GM21619 (cell line): Measurements from ENCODE around the gene NCAM2.

Experiments used
- ATAC-seq: cut with Tn5 transposase; IDR thresholded peaks from one replicate; pipeline ENCODE4 v1.9.1; 2021; ENCODE audit not compliant: unreplicated experiment

NCAM2 gene

DNA sequence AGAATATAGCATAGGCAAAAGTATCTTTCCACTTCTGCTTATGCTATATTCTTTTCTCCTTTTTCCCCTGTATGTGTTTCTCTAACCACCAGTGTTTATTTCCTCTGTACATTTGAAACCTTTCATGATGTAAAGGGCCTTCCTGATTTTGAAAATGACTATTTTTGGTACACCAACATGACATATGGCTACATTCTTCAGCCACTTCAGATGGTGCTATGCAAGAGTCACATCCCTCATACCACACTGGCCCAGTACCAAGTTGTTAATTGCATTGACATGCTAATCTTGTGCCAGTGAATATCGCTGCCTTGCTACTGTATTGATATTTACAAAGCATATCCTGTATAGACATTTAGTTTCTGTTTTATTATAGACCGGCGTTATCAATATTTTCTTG lies 408.7 kb downstream of the NCAM2 start:
- ATAC-seq, result no peak

DNA sequence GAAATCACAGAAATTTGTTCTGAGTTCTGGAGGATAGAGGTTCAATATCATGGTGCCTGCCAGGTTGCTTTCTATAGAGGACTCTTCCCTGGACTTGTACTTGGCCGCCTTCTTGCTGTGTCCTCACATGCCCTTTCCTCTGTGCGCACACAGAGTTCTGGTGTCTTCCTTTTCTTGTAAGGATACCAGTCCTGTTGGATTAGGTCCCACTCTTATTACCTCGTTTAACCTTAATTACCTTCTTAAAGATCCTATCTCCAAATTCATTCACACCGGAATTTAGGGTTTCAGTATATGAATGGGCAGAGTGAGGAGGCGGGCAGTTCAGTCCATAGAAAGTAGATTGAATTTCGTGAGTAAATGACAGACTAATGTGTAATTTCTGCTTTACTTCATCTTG lies 413.9 kb downstream of the NCAM2 start:
- ATAC-seq, result no peak

DNA sequence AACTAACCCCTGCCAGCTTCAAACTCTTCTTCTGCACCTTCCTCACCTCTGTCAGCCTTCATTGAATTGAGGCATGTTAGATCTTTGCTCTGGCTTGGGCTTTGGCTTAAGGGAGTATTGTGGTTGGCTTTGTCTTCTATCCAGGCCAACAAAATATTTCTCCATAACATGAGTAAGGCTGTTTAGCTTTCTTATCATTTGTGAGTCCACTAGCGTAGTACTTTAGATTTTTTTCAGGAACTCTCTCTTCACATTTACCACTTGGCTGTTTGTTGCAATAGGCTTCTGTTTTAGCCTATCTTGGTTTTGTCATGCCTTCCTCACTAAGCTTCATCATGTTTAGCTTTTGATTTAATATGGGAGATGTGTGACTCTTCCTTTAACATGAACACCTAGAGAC lies 417.5 kb downstream of the NCAM2 start:
- no peak for ATAC-seq

DNA sequence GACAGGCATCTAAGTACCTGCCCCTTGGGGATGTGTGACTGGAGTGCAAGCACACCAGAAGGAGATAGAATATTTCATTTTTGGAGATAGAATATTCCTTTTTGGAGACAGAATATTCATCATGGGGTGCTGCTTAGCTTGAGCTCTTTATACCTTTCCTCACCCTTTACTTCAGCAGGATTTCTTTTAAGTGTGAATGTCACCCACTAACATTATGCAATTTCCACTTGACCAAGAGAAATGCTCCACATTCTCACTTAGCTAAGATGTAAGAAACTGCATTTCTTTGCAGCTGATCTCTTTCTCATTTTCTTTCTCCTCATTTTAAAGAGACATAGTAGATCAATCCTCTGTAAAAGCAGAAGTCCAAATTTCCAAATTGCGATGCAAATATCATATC lies 436.7 kb downstream of the NCAM2 start:
- no peak for ATAC-seq

DNA sequence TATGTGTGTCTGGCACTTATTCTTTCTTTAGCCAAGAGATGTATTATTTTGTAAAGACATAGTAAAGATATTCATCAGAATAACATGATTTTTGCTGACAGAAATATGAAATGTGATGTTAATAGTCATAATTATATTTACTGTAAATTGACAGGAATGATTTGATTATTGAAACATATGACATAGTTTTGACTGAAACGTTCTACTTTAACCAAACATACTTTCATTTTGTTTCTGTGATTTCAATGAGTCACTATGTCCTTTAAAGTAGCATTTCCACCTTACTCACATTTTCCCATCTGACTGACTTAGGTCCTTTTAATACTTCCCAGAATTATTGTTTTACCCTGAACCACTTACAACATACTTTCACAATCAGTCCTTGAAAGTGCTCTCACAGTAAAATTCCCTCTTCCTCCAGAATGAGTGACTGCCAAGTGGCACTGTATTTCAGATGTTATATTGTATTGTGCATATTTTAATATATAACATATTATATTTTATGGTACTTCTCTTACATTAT lies 437.9 kb downstream of the NCAM2 start:
- no peak for ATAC-seq

DNA sequence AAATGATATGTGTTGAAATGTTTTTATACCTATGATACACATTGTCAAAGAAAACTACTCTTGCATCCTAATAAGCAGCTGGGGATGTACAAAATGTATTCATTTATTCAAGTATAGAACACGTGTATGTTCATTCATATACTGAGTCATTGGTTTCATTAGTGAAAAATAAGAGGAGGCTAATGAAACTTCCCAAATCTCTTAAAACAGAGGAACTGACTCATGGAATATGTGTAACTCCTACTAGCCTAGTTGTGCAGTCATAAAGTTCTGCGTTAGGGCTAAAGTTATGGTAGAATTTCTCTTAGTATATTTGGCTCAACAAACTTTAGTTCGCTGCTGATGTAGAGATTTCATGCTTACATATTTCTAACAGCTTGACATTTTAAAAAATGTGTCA lies 441.6 kb downstream of the NCAM2 start:
- ATAC-seq, result no peak

DNA sequence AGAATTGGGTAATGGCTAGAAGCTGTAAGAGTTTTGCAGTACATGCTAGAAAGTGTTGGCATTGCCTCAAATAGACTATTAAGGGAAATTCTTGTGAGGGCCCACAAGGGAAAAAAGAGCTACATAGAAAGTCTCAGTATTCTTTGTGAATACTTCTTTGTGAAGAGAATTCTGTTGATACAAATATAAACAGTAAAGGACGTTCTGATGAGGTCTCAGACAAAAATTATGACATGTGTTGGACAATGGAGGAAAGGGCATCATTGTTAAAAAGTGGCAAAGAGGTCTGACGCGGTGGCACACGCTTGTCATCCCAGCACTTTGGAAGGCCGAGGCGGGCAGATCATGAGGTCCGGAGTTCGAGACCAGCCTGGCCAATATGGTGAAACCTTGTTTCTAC lies 458.9 kb downstream of the NCAM2 start:
- no peak for ATAC-seq

DNA sequence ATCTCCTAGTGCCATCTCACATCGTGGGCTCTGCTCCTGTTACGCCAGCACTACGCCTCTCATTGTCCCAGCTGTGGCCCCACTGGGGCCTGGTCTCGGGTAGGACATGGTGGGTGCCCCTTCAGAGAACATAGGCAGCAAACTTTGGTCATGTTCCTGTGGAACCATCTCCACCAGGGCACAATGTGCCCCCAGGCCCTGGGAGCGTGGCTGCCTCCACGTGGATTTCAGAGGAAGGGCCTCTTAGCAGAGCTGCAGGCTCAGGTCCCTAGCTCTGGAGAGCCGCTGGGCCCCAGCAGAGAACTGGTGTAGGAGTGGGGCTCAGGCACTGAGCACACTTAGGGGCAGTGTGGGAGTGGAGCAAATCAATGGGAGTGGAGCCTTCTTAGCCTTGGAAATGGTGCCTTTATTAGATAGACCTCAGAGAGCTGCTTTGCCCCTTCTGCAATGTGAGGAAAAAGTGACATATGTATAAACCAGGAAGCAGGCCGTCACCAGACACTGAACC lies 460.0 kb downstream of the NCAM2 start:
- no peak for ATAC-seq

DNA sequence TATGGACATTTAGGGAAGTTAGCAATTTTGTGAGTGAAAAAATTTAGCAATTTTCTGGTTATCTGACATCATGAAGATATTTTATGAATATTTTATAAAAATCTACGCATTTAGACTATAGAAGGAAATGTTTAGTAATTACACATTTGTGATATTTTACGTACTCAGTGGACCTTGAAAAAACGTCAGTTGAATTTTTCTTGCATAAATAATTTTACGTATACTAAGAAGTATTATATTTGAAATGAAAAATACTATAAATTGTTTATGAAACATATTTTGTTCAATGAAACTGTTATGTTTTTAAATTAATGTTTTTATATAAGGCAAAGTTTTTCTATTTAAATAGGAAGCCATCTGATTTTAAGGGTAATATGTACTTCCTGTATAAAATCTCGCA lies 462.8 kb downstream of the NCAM2 start:
- ATAC-seq, result no peak

DNA sequence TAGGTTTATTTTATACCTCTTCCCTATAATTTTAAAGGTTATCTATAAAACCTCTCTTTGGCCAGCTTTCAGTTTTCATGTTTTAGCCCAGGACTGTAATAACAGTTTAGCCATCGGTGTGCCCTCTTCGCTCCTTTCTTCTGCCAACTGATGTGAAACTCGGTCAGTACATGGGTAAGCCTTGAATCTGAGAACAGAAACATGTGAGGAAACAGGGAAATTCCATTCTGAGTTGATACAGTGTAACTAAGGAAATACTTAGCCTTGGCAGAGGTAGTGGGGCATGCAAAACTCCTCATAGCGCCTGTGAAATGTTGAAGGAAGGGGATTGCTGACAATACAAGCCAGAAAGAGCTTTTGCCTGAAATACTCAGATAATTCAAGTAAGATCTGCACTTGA lies 465.2 kb downstream of the NCAM2 start:
- no peak for ATAC-seq

DNA sequence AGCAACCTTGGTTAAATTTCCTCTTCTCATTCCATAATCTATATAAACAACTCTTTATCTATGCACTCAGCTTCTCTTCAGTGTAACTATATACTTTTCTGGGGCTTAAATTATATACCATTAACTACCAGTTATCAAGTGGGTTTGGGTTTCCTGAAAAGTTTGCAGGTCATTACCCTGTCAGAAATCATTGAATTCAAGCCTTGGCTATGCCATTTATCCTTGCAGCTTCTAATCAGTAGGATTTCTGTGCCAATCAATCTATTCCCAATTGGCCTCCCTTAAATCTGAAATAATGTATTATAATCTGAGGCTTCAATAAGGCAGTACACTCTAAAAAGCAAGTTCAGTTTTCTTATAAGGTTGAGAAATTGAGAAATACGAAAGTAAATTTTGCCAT lies 466.5 kb downstream of the NCAM2 start:
- ATAC-seq, result no peak

DNA sequence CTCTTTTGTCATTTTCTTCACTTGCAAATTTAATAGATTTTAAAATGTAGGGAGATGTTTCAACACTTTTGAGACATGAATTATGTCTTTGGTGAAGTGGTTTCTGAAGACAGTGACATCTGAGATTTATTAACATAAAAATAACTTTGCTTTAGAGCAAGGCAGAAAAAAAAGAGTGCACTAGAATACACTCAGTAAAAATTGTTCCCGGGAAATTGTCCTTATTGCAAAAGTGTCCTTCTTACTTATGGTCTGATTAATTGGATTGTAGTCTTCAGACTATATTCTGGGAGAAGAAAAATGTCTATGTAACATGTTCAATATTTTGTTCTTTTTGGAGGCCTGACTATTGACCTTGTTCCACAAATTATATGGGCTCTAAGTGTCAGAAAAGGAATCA lies 468.5 kb downstream of the NCAM2 start:
- ATAC-seq, result no peak

DNA sequence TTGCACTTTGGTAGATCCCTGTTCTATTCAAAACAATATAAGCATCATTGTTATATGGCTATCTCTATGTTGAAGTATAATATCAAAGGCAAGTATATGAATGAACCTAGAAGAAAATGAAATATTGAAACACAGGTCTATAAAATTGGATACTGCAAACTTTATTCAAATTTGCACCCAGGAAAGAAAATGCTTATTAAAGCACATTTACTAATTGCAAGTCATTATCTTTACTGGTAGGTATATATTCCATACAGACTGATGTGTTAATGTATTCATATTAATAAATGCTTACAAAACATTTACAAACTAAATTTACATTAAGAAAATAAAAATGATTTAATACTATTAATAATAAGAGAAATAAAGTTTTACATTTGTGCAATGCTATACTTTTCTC lies 469.8 kb downstream of the NCAM2 start:
- ATAC-seq, result no peak

DNA sequence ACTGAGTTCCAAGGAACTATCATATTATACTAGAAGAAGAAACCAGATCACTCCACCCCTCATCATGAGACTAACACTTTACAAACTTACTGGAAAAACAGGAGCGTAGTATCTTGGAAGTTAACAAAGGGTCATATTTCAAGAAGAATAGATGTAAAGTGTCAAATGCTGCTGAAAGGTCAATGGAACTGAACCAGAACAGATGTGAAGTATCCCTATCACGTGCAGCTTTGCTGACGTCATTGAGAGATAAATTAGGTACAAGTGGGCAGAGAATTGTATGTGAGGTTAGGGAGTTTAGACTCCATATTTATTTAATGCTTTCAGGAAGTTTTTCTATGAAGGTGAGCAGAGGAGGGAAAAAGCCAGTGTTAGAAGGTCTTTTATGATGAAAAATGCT lies 483.0 kb downstream of the NCAM2 start:
- no peak for ATAC-seq

DNA sequence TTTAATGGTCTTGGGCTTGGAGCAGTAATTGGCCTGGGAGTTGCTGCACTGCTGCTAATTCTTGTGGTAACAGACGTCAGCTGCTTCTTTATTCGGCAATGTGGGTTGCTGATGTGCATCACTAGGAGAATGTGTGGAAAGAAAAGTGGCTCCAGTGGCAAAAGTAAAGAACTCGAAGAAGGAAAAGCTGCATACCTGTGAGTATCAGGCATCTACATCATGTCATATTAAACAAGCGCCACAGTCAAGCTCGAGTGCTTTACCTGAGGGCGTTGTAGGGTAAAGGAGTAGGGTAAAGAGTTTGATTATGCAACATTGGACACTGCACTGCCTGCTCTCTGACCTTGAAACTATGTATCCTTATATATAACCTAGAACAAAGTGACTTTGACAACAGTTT lies 510.6 kb downstream of the NCAM2 start:
- ATAC-seq, result no peak

DNA sequence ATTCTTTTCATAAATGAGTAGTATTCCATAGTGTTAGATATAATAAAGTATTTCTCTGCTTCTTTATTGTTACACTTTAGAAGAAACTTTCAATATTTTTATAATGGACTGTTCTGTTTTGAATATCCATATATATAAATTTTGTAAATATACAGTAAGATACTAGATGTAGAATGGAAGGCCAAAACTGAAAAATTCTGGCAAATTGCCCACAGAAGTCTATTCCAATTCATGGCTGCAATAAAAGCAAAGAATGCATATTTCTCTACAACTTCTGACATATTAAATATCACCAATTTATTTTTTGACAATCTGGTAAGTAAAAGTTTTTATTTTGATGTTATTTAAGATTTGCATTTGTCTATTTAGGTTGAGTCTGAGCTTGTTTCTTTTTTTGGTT lies 532.5 kb downstream of the NCAM2 start:
- ATAC-seq, result no peak

DNA sequence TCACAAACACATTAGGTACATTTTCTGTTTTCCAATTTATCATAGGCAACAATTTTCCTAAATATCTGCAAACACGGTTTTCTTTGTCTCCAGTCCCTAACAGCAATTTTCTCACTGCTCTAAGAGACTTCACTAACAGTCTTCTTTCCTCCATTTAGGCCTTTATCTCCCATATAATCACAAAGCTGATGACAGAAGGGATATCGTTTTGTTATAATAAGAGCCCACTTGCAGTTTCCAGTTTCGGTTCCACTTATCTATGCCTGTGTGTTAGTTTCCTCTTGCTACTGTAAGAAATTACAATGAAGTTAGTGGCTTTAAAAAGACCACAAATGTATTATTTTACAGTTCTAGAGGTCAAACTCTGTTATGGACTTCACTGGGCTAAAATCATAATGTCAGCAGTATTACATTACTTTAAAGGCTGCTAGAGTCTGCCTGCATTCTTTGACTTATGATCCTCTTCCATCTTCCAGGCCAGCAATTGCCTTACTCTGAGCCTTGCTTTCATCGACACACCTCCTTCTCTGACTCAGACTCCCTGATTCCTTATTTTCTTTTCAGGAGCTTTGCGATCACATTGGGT lies 549.3 kb downstream of the NCAM2 start:
- ATAC-seq, result no peak

DNA sequence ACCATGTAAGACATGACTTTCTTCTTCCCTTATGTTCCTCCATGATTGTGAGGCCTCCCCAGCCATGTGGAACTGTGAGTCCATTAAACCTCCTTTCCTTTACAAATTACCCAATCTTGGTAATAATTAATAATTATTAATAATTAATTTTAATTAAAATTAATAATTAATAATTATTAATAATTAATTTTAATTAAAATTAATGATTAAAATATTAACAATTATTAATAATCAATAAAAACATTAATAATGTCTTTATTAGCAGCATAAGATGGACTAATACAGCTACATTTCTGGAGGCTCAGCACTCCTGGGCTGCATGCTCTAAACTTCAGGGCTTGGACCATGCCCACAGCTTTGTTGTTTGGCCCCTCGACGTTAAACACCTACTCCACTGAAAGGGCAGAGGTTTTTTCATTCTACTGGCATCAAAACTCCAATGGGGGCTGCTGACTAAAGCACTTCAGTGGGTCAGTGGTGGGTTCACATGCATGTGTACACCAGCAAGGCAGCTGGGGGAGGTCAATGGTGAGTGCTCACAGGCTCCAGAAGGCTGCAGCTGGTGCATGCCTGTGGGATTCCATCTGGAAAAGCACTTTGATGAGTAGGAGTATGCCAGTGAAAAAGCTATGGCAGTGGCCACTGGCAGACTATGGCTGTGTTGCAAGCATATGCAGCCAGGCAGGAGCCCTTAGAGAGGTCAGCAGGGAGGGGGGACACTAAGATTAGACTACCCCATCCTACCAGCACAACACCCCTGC lies 561.3 kb downstream of the NCAM2 start:
- no peak for ATAC-seq
